KMS-11 (cell line): ENCODE measurements around the gene PNPLA4.

Experiments
- H2AFZ ChIP-seq: fragments of 200-600 bp; sonication (generic); 2 replicates; pipeline ENCODE4 v1.6.1; 2016; ENCODE audit warnings: antibody characterized with exemption, mixed run types, low read depth
- H3K27ac ChIP-seq: fragments of 200-600 bp; sonication (generic); 2 replicates; pipeline ENCODE4 v1.6.1; 2016; ENCODE audit warnings: mild to moderate bottlenecking, mixed run types
- H3K27me3 ChIP-seq: fragments of 200-600 bp; sonication (generic); 2 replicates; pipeline ENCODE4 v1.6.1; 2017; ENCODE audit warnings: mild to moderate bottlenecking, low read depth, mixed run types, moderate library complexity; ENCODE audit not compliant: insufficient read depth
- H3K36me3 ChIP-seq: fragments of 200-600 bp; sonication (generic); 2 replicates; pipeline ENCODE4 v1.6.1; 2017; ENCODE audit warnings: mild to moderate bottlenecking, mixed run types; ENCODE audit not compliant: insufficient read depth
- H3K4me1 ChIP-seq: fragments of 200-600 bp; sonication (generic); 2 replicates; pipeline ENCODE4 v1.6.1; 2016; ENCODE audit warnings: mild to moderate bottlenecking, low read depth, mixed run types; ENCODE audit not compliant: poor library complexity, severe bottlenecking
- H3K4me2 ChIP-seq: fragments of 200-600 bp; sonication (generic); 2 replicates; pipeline ENCODE4 v1.7.0; 2016; ENCODE audit warnings: mild to moderate bottlenecking, mixed run types
- H3K4me3 ChIP-seq: fragments of 200-600 bp; sonication (generic); IDR thresholded peaks from 2 replicates; pipeline ENCODE4 v1.6.1; 2017; ENCODE audit warnings: low read depth, low read length, mixed read lengths; ENCODE audit not compliant: insufficient read depth
- H3K79me2 ChIP-seq: fragments of 200-600 bp; sonication (generic); 2 replicates; pipeline ENCODE4 v1.6.1; 2016; ENCODE audit warnings: low read depth, mixed run types; ENCODE audit not compliant: insufficient read depth
- H3K9ac ChIP-seq: fragments of 200-600 bp; sonication (generic); 2 replicates; pipeline ENCODE4 v1.6.1; 2016; ENCODE audit warnings: mild to moderate bottlenecking, mixed run types
- H4K20me1 ChIP-seq: fragments of 200-600 bp; sonication (generic); 2 replicates; pipeline ENCODE4 v1.6.1; 2016; ENCODE audit warnings: mild to moderate bottlenecking, mixed run types; ENCODE audit not compliant: insufficient read depth
- CTCF ChIP-seq: fragments of 200-600 bp; sonication (generic); conservative IDR thresholded peaks from 2 replicates; pipeline ENCODE4 v1.6.1; 2017; ENCODE audit warnings: low read depth, mild to moderate bottlenecking, antibody characterized with exemption, low read length, moderate library complexity, mixed read lengths

The PNPLA4 gene

DNA sequence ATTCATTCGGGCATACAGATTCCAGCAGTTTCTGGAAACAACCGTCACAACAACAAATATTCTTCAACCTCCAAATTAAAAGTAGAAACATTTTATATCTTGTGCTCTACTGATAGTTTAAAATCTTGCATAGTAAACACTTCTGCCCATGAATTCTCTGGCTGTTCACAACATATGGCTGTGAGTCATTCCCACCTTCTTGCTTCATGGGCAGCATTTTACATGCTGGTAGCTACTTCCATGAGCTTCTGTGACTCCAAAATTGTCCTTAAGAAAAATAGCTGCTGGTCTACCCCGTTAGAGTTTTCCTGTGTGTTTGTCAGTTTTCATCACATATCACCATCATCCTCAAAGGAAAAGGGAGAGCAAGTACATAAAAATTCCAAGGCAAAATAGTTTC, 22.7 kb downstream of the PNPLA4 start:
- Histone ChIP-seq H3K27me3 (no peaks in the 10 kb centered on the region), H3K79me2 (no peaks in the 10 kb centered on the region), H3K36me3 (no peaks in the 10 kb centered on the region), H3K4me3 (no peak overlapping the region), H3K27ac (no peak overlapping the region), H3K9ac (no peak overlapping the region), H3K4me2 (no peak overlapping the region), H3K4me1 (no peaks in the 10 kb centered on the region), H4K20me1 (no peaks in the 10 kb centered on the region), H2AFZ (no peak overlapping the region)
- TF ChIP-seq CTCF, result no peak

DNA sequence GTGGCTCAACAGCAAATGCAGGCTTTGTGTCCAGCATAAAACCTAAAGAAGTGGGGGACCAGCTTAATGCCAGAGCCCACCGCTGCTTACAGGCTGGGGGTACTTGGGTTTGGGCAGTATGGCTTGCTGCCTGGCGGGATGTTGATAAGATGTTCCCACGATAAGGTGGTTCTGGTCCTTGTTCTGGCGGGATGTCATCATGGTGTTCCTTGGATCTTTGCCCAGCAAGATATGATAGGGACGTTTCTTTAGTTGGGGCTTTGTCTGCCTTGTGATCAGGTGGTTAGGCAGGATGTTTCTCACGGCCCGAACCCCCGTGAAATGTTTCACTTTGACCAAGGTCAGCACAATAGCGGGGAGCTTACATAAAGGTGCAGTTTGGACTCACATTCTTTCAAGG, 35.3 kb downstream of the PNPLA4 start:
- Histone ChIP-seq H3K36me3 (no peaks in the 10 kb centered on the region), H3K4me3 (no peak overlapping the region), H3K79me2 (no peaks in the 10 kb centered on the region), H3K4me2 (peak overlapping the region; percentile 21; the same call in 1 of the 2 replicates), H2AFZ (no peak overlapping the region), H3K27me3 (no peaks in the 10 kb centered on the region), H4K20me1 (no peaks in the 10 kb centered on the region), H3K4me1 (peaks cover 28% of the 10 kb centered on the region), H3K9ac (no peak overlapping the region), H3K27ac (no peak overlapping the region)
- TF ChIP-seq CTCF, result no peak

DNA sequence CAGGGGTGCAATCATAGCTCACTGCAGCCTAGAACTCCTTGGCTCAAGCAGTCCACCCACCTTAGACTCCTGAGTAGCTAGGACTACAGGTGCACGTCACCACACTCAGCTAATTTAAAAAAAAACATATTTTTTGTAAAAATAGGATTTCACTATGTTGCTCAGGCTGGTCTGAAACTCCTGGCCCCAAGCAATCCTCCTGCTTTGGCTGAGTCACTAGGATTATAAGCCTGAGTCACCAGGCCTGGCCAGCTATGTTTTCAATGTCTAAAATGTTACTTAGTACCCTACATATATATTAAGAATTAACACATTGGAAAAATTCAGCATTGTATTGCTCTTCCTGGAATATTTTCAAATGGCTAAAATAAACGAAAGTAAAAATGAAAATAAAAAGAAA, 37.5 kb downstream of the PNPLA4 start:
- Histone ChIP-seq H2AFZ (no peak overlapping the region), H3K9ac (no peak overlapping the region; the same call in 1 of the 2 replicates), H3K4me3 (no peak overlapping the region), H3K27ac (peak overlapping the region; percentile 76), H4K20me1 (no peaks in the 10 kb centered on the region), H3K27me3 (no peaks in the 10 kb centered on the region), H3K4me1 (peaks cover 28% of the 10 kb centered on the region), H3K36me3 (no peaks in the 10 kb centered on the region), H3K79me2 (no peaks in the 10 kb centered on the region), H3K4me2 (peak overlapping the region; percentile 45; the same call in 1 of the 2 replicates)
- no peak for TF ChIP-seq CTCF

DNA sequence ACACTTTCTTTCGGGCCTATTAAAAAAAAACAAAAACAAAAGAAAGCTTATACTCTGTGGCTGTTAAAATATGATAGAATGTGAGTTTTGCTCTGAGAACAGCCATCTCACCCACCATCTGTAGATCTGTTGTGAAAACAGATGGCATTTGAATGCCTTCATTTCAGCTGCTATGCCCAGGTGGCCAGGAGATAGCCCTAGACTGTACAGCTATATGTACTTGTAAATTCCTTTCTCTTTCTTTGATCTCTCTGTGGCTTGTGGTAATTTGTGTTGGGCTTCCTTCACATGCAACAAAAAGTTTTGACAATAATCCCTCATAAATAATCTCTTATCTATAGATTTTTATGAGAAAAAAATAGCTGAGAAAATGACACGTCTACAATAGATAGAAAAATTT, 38.1 kb downstream of the PNPLA4 start:
- Histone ChIP-seq H2AFZ (0 out of 2 replicates have a peak overlapping the region, but pooled peaks have one; percentile 1), H3K27me3 (no peaks in the 10 kb centered on the region), H3K36me3 (no peaks in the 10 kb centered on the region), H3K79me2 (no peaks in the 10 kb centered on the region), H3K4me2 (peak overlapping the region; percentile 73; the same call in 1 of the 2 replicates), H3K27ac (peak overlapping the region; percentile 76), H4K20me1 (no peaks in the 10 kb centered on the region), H3K4me1 (peaks cover 28% of the 10 kb centered on the region), H3K4me3 (no peak overlapping the region), H3K9ac (no peak overlapping the region; the same call in 1 of the 2 replicates)
- no peak for TF ChIP-seq CTCF
